HepG2 (cell line): ENCODE measurements around the gene ARHGAP23. TPM values are rescaled to one million over a fixed set of nuclear protein-coding genes. Genes with fewer than 3 reads are reported as not detected.

Experiments
- ATAC-seq: fragments of 200-7000 bp; cut with Tn5 transposase; 3 replicates; pipeline ENCODE4 v1.9.1; 2020; ENCODE audit warnings: mild to moderate bottlenecking, moderate library complexity
- BruUV-seq: library from RNA; stranded (reverse); fragments of 400-500 nt; replicated peaks from 2 replicates; lab custom pipeline; 2021; lab: Mats Ljungman, UMichigan
- CTCF ChIA-PET: fragments of 300-600 bp; formaldehyde crosslinking; extraction: SDS; loops from one replicate; lab custom pipeline; 2021; ENCODE audit warnings: low total read pairs, inconsistent platforms, low intra/inter-chr PET ratio; lab: Yijun Ruan, JAX
- POLR2A ChIA-PET: fragments of 350-600 bp; sonication (Branson Sonifier 250); formaldehyde crosslinking; loops from one replicate; lab custom pipeline; 2020; ENCODE audit warnings: antibody characterized with exemption, inconsistent platforms; lab: Yijun Ruan, JAX
- DNase-seq: peaks from one replicate; pipeline ENCODE4 v3.0.0-alpha.2; 2015; ENCODE audit warnings: low spot score
- FAIRE-seq: peaks from 3 replicates; lab custom pipeline; 2011; peaks lifted over from hg19 to GRCh38; lab: Jason Lieb, UNC
- H2AFZ ChIP-seq: one replicate; pipeline ENCODE4 v1.6.1; 2011; ENCODE audit warnings: low read length, inconsistent platforms
- H3K27ac ChIP-seq: fragments of 300-600 bp; 3 replicates; pipeline ENCODE4 v1.8.0; 2011; ENCODE audit warnings: mixed run types, mild to moderate bottlenecking, mixed read lengths, low read length, inconsistent platforms; ENCODE audit not compliant: insufficient read depth; ENCODE audit errors: extremely low read length
- H3K27me3 ChIP-seq, 2 experiments: fragments of 200-600 bp in 1 of 2; 2 replicates in 1 of 2; 3 replicates in 1 of 2; pipeline versions ENCODE4 v1.6.0 to v1.8.0; 2011; ENCODE audit warnings: low read length in 2 of 2, mild to moderate bottlenecking in 2 of 2, moderate library complexity in 2 of 2, inconsistent platforms in 1 of 2; ENCODE audit not compliant: insufficient read depth in 2 of 2, control insufficient read depth in 1 of 2
- H3K36me3 ChIP-seq, 2 experiments: fragments of 200-600 bp in 1 of 2; replicated peaks in 1 of 2; 2 replicates in 1 of 2; 3 replicates in 1 of 2; pipeline versions ENCODE4 v1.5.1 to v1.8.0; 2011; ENCODE audit warnings: low read length in 2 of 2, inconsistent platforms in 1 of 2; ENCODE audit not compliant: insufficient read depth in 2 of 2, control insufficient read depth in 1 of 2
- H3K4me1 ChIP-seq: 2 replicates; pipeline ENCODE4 v1.5.1; 2012; ENCODE audit warnings: low read length, inconsistent platforms; ENCODE audit not compliant: insufficient read depth
- H3K4me2 ChIP-seq: 2 replicates; pipeline ENCODE4 v1.6.0; 2011; ENCODE audit warnings: low read depth, low read length, inconsistent platforms
- H3K4me3 ChIP-seq, 3 experiments: fragments of 200-600 bp in 1 of 3; sonication (generic), shearing (Covaris generic) in 1 of 3; replicated peaks in 1 of 3; 2 replicates each; pipeline ENCODE4 v1.5.1; 2011 to 2016; ENCODE audit warnings: low read length in 3 of 3, inconsistent platforms in 2 of 3, low read depth in 2 of 3, mild to moderate bottlenecking in 2 of 3, control low read depth in 1 of 3, mixed read lengths in 1 of 3; ENCODE audit not compliant: insufficient read depth in 1 of 3
- H3K79me2 ChIP-seq: one replicate; pipeline ENCODE4 v1.6.1; 2011; ENCODE audit warnings: low read length, inconsistent platforms; ENCODE audit not compliant: insufficient read depth
- H3K9ac ChIP-seq: 2 replicates; pipeline ENCODE4 v1.6.0; 2011; ENCODE audit warnings: mild to moderate bottlenecking, low read depth, low read length, inconsistent platforms; ENCODE audit not compliant: insufficient read depth
- H3K9me3 ChIP-seq: 2 replicates; pipeline ENCODE4 v1.5.1; 2012; ENCODE audit warnings: mild to moderate bottlenecking, low read length
- H4K20me1 ChIP-seq: 2 replicates; pipeline ENCODE4 v1.6.0; 2011; ENCODE audit warnings: inconsistent platforms, mild to moderate bottlenecking, low read length, moderate library complexity; ENCODE audit not compliant: insufficient read depth
- ATF6 ChIP-seq: sonication (generic); formaldehyde crosslinking; conservative IDR thresholded peaks from 2 replicates; pipeline ENCODE4 v1.4.0; 2020; ENCODE audit warnings: missing genetic modification reagents
- FOXO1 ChIP-seq: sonication (generic); formaldehyde crosslinking; IDR thresholded peaks from 2 replicates; pipeline ENCODE4 v1.4.0; 2020; ENCODE audit warnings: missing genetic modification reagents
- SNRNP70 ChIP-seq: fragments of 200-400 bp; formaldehyde crosslinking; IDR thresholded peaks from 2 replicates; pipeline ENCODE4 v1.6.1; 2017; ENCODE audit warnings: mild to moderate bottlenecking, low read depth, low read length, moderate library complexity
- SOX6 ChIP-seq, 2 experiments: fragments of 450-650 bp in 1 of 2; sonication (generic) in 1 of 2; formaldehyde crosslinking in 1 of 2; IDR thresholded peaks; 2 replicates each; pipeline versions ENCODE4 v1.4.0 to v1.6.1; 2017 to 2020; ENCODE audit warnings: antibody characterized with exemption in 1 of 2, mild to moderate bottlenecking in 1 of 2, missing genetic modification reagents in 1 of 2
- ZNF17 ChIP-seq: sonication (generic); formaldehyde crosslinking; IDR thresholded peaks from 2 replicates; pipeline ENCODE4 v1.5.0; 2020; ENCODE audit warnings: mild to moderate bottlenecking, missing genetic modification reagents
- ZNF350 ChIP-seq: sonication (generic); formaldehyde crosslinking; IDR thresholded peaks from 2 replicates; pipeline ENCODE4 v1.4.0; 2020; ENCODE audit warnings: mild to moderate bottlenecking, low read depth, missing genetic modification reagents, borderline replicate concordance
- ZNF367 ChIP-seq: sonication (generic); formaldehyde crosslinking; IDR thresholded peaks from 2 replicates; pipeline ENCODE4 v1.4.0; 2020; ENCODE audit warnings: missing genetic modification reagents, borderline replicate concordance
- ZNF580 ChIP-seq: IDR thresholded peaks from 2 replicates; pipeline ENCODE4 v1.6.1; 2016; ENCODE audit warnings: low read depth, borderline replicate concordance
- ZSCAN12 ChIP-seq: sonication (generic); formaldehyde crosslinking; IDR thresholded peaks from 2 replicates; pipeline ENCODE4 v1.9.0; 2021; ENCODE audit warnings: mild to moderate bottlenecking, missing genetic modification reagents
- WGBS: methylation state at CpG from one replicate; pipeline ENCODE4 v1.1.6; 2017; ENCODE audit warnings: low lambda C conversion rate; 5-methylcytosine and 5-hydroxymethylcytosine counted together
- in situ Hi-C: cut with HindIII; loops from 2 replicates; pipeline ENCODE4 v1.10.0; 2017; ENCODE audit warnings: low pct_unique_long_range_greater_than_20kb; ENCODE audit not compliant: extremely low pct_ligation_motif_present
- intact Hi-C: fragments of 100-400 bp; cut with micrococcal nuclease; formaldehyde crosslinking; loops from one replicate; pipeline ENCODE4 v1.10.0; 2022; ENCODE audit not compliant: unreplicated experiment
- polyA plus RNA-seq, 8 experiments: library from polyadenylated mRNA; depleted of rRNA in 3 of 8; stranded (reverse) in 7 of 8; unstranded in 1 of 8; fragments of >200 nt; fragmentation: Illumina TruSeq in 4 of 8; extraction: Trizol in 4 of 8; gene quantifications; 2 replicates each; pipeline versions ENCODE4 v1.2.1 to v1.2.3, GENCODE V29; 2011 to 2016; ENCODE audit warnings: low read depth in 4 of 8, missing spikeins in 1 of 8, mixed read lengths in 1 of 8; ENCODE audit not compliant: insufficient read depth in 1 of 8
- total RNA-seq, 5 experiments: library from RNA; depleted of rRNA; stranded (reverse); fragments of >200 nt; fragmentation: Illumina TruSeq; extraction: Trizol; gene quantifications; 2 replicates each; pipeline ENCODE4 v1.2.3, GENCODE V29; 2016; ENCODE audit warnings: low read depth in 1 of 5

Gene ARHGAP23
- total and polyA plus RNA-seq, 2 of the 13 experiments (the other 11 are each of a cell fraction or from before 2014, with no cell fraction given) = 0.03 TPM; not detected in 1

- no peak for DNase-seq
- peaks cover 24 to 79% of the 10 kb centered on the region in 2 experiments for H3K27me3 ChIP-seq
- H3K79me2 ChIP-seq = no peaks in the 10 kb centered on the region
- ChIA-PET POLR2A (no interaction called here), CTCF (no interaction called here)
- ATAC-seq = no peak
- H4K20me1 ChIP-seq = no peaks in the 10 kb centered on the region; the same call in 1 of the 2 replicates
- no peak overlapping the region for H3K9ac ChIP-seq
- peaks cover 27% of the 10 kb centered on the region for H3K4me1 ChIP-seq
- no peak overlapping the region for H2AFZ ChIP-seq
- no peak overlapping the region for H3K4me2 ChIP-seq
- H3K36me3 ChIP-seq = no peaks in the 10 kb centered on the region
- BruUV-seq = no TSS peak
- 36% methylated on average over 6 of the region's 6 CpGs for WGBS
- TF ChIP-seq SNRNP70 (no peak), ZNF580 (CRISPR knock-in tag) (no peak), ZSCAN12 (CRISPR knock-in tag) (no peak), ATF6 (no peak), ZNF350 (CRISPR knock-in tag) (no peak), ZNF17 (no peak), ZNF367 (CRISPR knock-in tag) (no peak), SOX6 (IDR thresholded peaks at IDR 0.05) (no peak), SOX6 (CRISPR knock-in tag; IDR thresholded peaks at IDR 0.05) (no peak), FOXO1 (no peak)
- no peaks in the 10 kb centered on the region for H3K9me3 ChIP-seq
- H3K4me3 ChIP-seq = no peak overlapping the region
- H3K27ac ChIP-seq = no peak overlapping the region
- no peak for FAIRE-seq
- in situ Hi-C loops = loop anchor here (10.0 kb wide), 1 partner anchor 244 kb away; no protein-coding TSS in a partner anchor
- intact Hi-C loops = loop anchor here (5.0 to 10.0 kb wide), 2 partner anchors 52 to 244 kb away; no protein-coding TSS in a partner anchor
Measured at GRCh38 chr17:38420518-38420917, 7.7 kb upstream of the ARHGAP23 start.
